ENCODE measurements around the gene CKLF.
A peak's percentile ranks its signal among the peaks of the same experiment; 100 is the strongest.

Gene CKLF

GRCh38 chr16:66551348-66551759 is 1.0 kb upstream of the CKLF start:
- peak overlapping the region; percentile 70 for H3K4me3 ChIP-seq (ENCODE audit: insufficient read depth, low read length, poor library complexity, severe bottlenecking)
- H2AFZ ChIP-seq (ENCODE audit: low read depth, low read length, severe bottlenecking), result peak overlapping the region; percentile 68
- H3F3A ChIP-seq (ENCODE audit: insufficient read depth), result peaks cover 8% of the 10 kb centered on the region; the same call in 1 of the 2 replicates
- H3K36me3 ChIP-seq (ENCODE audit: low read length), result no peaks in the 10 kb centered on the region
- H3K27ac ChIP-seq (ENCODE audit: low read depth, low read length), result peak overlapping the region; percentile 58
- no peaks in the 10 kb centered on the region for H3K27me3 ChIP-seq (ENCODE audit: low read length)
- H3K4me2 ChIP-seq (ENCODE audit: low read depth, low read length, poor library complexity, severe bottlenecking), result peak overlapping the region; percentile 75
- H3K9me2 ChIP-seq (replicated peaks; ENCODE audit: insufficient read depth, low read length), result no peaks in the 10 kb centered on the region
- peak overlapping the region; percentile 67 for H3K9ac ChIP-seq (ENCODE audit: low read length)
- peaks cover 34% of the 10 kb centered on the region for H3K79me2 ChIP-seq (ENCODE audit: insufficient read depth, low read length)
- TF ChIP-seq EZH2phosphoT487 (conservative IDR thresholded peaks at IDR 0.05; ENCODE audit: low read length), result no peak
- TF ChIP-seq, protein P1, sequence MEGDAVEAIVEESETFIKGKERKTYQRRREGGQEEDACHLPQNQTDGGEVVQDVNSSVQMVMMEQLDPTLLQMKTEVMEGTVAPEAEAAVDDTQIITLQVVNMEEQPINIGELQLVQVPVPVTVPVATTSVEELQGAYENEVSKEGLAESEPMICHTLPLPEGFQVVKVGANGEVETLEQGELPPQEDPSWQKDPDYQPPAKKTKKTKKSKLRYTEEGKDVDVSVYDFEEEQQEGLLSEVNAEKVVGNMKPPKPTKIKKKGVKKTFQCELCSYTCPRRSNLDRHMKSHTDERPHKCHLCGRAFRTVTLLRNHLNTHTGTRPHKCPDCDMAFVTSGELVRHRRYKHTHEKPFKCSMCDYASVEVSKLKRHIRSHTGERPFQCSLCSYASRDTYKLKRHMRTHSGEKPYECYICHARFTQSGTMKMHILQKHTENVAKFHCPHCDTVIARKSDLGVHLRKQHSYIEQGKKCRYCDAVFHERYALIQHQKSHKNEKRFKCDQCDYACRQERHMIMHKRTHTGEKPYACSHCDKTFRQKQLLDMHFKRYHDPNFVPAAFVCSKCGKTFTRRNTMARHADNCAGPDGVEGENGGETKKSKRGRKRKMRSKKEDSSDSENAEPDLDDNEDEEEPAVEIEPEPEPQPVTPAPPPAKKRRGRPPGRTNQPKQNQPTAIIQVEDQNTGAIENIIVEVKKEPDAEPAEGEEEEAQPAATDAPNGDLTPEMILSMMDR (IDR thresholded peaks at IDR 0.05; ENCODE audit: insufficient read depth, low read length, poor library complexity, severe bottlenecking), result no peak
- no peaks in the 10 kb centered on the region for H3K9me3 ChIP-seq (ENCODE audit: insufficient read depth, low read length)
- no peaks in the 10 kb centered on the region for H4K20me1 ChIP-seq (ENCODE audit: low read depth, low read length)

DNA sequence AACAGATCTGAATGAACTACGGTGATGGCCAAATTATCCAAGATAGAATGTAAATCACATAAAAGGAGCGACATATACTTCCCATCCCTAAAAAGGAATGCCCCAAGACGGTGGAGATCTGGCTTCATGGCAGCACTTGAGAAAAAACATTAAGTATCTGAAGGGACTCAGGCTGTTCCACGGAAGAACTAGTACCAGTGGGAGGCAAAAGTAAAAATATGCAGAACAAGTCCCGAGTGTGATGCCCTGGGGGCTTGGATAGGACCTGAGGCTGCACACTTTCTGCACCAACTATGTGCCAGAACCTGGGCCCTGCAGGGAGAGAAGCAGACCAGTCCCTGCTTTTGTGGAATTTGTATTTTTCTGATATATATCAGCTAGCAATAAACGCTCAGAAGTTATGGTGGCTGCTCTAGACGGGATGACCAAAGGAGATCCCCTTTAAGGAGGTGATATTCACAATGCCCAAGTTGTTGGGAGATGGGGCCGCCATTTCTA is 539 bp upstream of the CKLF start:
- H3K27ac ChIP-seq (ENCODE audit: low read depth, low read length), result peak overlapping the region; percentile 58
- no peaks in the 10 kb centered on the region for H3K36me3 ChIP-seq (ENCODE audit: low read length)
- peak overlapping the region; percentile 68 for H2AFZ ChIP-seq (ENCODE audit: low read depth, low read length, severe bottlenecking)
- H3K27me3 ChIP-seq (ENCODE audit: low read length), result no peaks in the 10 kb centered on the region
- H3K9ac ChIP-seq (ENCODE audit: low read length), result peak overlapping the region; percentile 67
- peaks cover 34% of the 10 kb centered on the region for H3K79me2 ChIP-seq (ENCODE audit: insufficient read depth, low read length)
- no peaks in the 10 kb centered on the region for H4K20me1 ChIP-seq (ENCODE audit: low read depth, low read length)
- H3F3A ChIP-seq (ENCODE audit: insufficient read depth), result peaks cover 8% of the 10 kb centered on the region; the same call in 1 of the 2 replicates
- peak overlapping the region; percentile 70 for H3K4me3 ChIP-seq (ENCODE audit: insufficient read depth, low read length, poor library complexity, severe bottlenecking)
- H3K9me3 ChIP-seq (ENCODE audit: insufficient read depth, low read length), result no peaks in the 10 kb centered on the region
- TF ChIP-seq, protein P1 (IDR thresholded peaks at IDR 0.05; ENCODE audit: insufficient read depth, low read length, poor library complexity, severe bottlenecking), result no peak
- no peak for TF ChIP-seq EZH2phosphoT487 (conservative IDR thresholded peaks at IDR 0.05; ENCODE audit: low read length)
- no peaks in the 10 kb centered on the region for H3K9me2 ChIP-seq (replicated peaks; ENCODE audit: insufficient read depth, low read length)
- H3K4me2 ChIP-seq (ENCODE audit: low read depth, low read length, poor library complexity, severe bottlenecking), result peak overlapping the region; percentile 75

GRCh38 chr16:66553223-66553622 is 847 bp downstream of the CKLF start:
- peaks cover 2% of the 10 kb centered on the region; the same call in 1 of the 2 replicates for H3K36me3 ChIP-seq (ENCODE audit: low read length)
- peak overlapping the region; percentile 58; the same call in 1 of the 2 replicates for H3K27ac ChIP-seq (ENCODE audit: low read depth, low read length)

More at GRCh38 chr16:66553223-66553622, 847 bp downstream of the CKLF start:
- peaks cover 8% of the 10 kb centered on the region; the same call in 1 of the 2 replicates for H3F3A ChIP-seq (ENCODE audit: insufficient read depth)
- H3K9me2 ChIP-seq (replicated peaks; ENCODE audit: insufficient read depth, low read length), result no peaks in the 10 kb centered on the region
- peaks cover 34% of the 10 kb centered on the region for H3K79me2 ChIP-seq (ENCODE audit: insufficient read depth, low read length)
- peak overlapping the region; percentile 70 for H3K4me3 ChIP-seq (ENCODE audit: insufficient read depth, low read length, poor library complexity, severe bottlenecking)
- no peaks in the 10 kb centered on the region for H4K20me1 ChIP-seq (ENCODE audit: low read depth, low read length)
- H3K27me3 ChIP-seq (ENCODE audit: low read length), result no peaks in the 10 kb centered on the region
- no peaks in the 10 kb centered on the region for H3K9me3 ChIP-seq (ENCODE audit: insufficient read depth, low read length)
- TF ChIP-seq, protein P1 (IDR thresholded peaks at IDR 0.05; ENCODE audit: insufficient read depth, low read length, poor library complexity, severe bottlenecking), result no peak
- TF ChIP-seq EZH2phosphoT487 (conservative IDR thresholded peaks at IDR 0.05; ENCODE audit: low read length), result no peak
- H3K4me2 ChIP-seq (ENCODE audit: low read depth, low read length, poor library complexity, severe bottlenecking), result peak overlapping the region; percentile 75
- H3K9ac ChIP-seq (ENCODE audit: low read length), result peak overlapping the region; percentile 67
- no peak overlapping the region for H2AFZ ChIP-seq (ENCODE audit: low read depth, low read length, severe bottlenecking)
